Left lobe of liver (tissue), 2 donors: ENCODE data around the gene AGXT. TPM values are rescaled to one million over a fixed set of nuclear protein-coding genes. Genes with fewer than 3 reads are reported as not detected.

Experiments
- ATAC-seq: fragments of 200-7000 bp; cut with Tn5 transposase; one replicate; pipeline ENCODE4 v1.9.1; 2020; ENCODE audit warnings: mild to moderate bottlenecking, moderate library complexity
- DNase-seq: peaks from one replicate; pipeline ENCODE4 v3.0.0-alpha.2; 2020; ENCODE audit warnings: low spot score
- total RNA-seq: library from RNA; stranded (reverse); gene quantifications from one replicate; pipeline ENCODE4 v1.2.1, GENCODE V29; 2021
- donor health status: DM: no; HTN: no; CAD: no; lungs with moderate emphysema.
- donor health status: DM: no; HTN: yes; CAD: no.

Gene AGXT
- total RNA-seq, 1 donor from 2014 or later, result 1,805 TPM

GRCh38 chr2:240865391-240865790, 3.2 kb upstream of the AGXT start:
- ATAC-seq (no peak), DNase-seq (no peak)

- no peak for ATAC-seq
- peak; percentile 48 for DNase-seq
These were observed 708 bp downstream of the AGXT start for GRCh38 chr2:240869109-240869955.

GRCh38 chr2:240869956-240870875, 1.6 kb downstream of the AGXT start:
- peak; percentile 31 for ATAC-seq
- DNase-seq, result peak; percentile 87

GRCh38 chr2:240871071-240871958, 2.7 kb downstream of the AGXT start:
- peak; percentile 4 for ATAC-seq

GRCh38 chr2:240872317-240873097, 3.9 kb downstream of the AGXT start:
- peak; percentile 68 for DNase-seq
- no peak for ATAC-seq

More at GRCh38 chr2:240871071-240871958, 2.7 kb downstream of the AGXT start:
- peak; percentile 78 for DNase-seq

- peak; percentile 57 for DNase-seq
- no peak for ATAC-seq
These were observed 4.6 kb downstream of the AGXT start for GRCh38 chr2:240873098-240873788.

- DNase-seq (peak; percentile 92), ATAC-seq (peak; percentile 38)
These were observed 5.4 kb downstream of the AGXT start for GRCh38 chr2:240873805-240874714.

GRCh38 chr2:240874715-240875227, 6.1 kb downstream of the AGXT start:
- ATAC-seq, result no peak
- DNase-seq, result peak; percentile 60

- ATAC-seq (peak; percentile 2), DNase-seq (peak; percentile 73)
These were observed 6.8 kb downstream of the AGXT start for GRCh38 chr2:240875228-240876034.

- peak; percentile 69 for DNase-seq
- ATAC-seq, result peak; percentile 4
These were observed 7.4 kb downstream of the AGXT start for GRCh38 chr2:240876035-240876474.

- DNase-seq (peak; percentile 94), ATAC-seq (peak; percentile 47)
These were observed 8.0 kb downstream of the AGXT start for GRCh38 chr2:240876475-240877251.

GRCh38 chr2:240877460-240878340, 9.1 kb downstream of the AGXT start:
- DNase-seq (peak; percentile 64), ATAC-seq (peak; percentile 0)

GRCh38 chr2:240878341-240878936, 9.8 kb downstream of the AGXT start:
- DNase-seq (peak; percentile 56), ATAC-seq (no peak)

GRCh38 chr2:240879105-240879504, 10.5 kb downstream of the AGXT start:
- DNase-seq (peak; percentile 51), ATAC-seq (no peak)

GRCh38 chr2:240881913-240882312, 13.3 kb downstream of the AGXT start:
- DNase-seq (no peak), ATAC-seq (no peak)
